HG02852 (cell line): Measurements from ENCODE around the gene SLC6A17.

Experiments
- ATAC-seq: cut with Tn5 transposase; IDR thresholded peaks from one replicate; pipeline ENCODE4 v1.9.1; 2021; ENCODE audit warnings: mild to moderate bottlenecking, moderate library complexity; ENCODE audit not compliant: unreplicated experiment

The SLC6A17 gene

GRCh38 chr1:110201157-110201825 is 51.0 kb downstream of the SLC6A17 start:
- no peak for ATAC-seq

- no peak for ATAC-seq
Observed at GRCh38 chr1:110203021-110203661, 52.8 kb downstream of the SLC6A17 start.

DNA sequence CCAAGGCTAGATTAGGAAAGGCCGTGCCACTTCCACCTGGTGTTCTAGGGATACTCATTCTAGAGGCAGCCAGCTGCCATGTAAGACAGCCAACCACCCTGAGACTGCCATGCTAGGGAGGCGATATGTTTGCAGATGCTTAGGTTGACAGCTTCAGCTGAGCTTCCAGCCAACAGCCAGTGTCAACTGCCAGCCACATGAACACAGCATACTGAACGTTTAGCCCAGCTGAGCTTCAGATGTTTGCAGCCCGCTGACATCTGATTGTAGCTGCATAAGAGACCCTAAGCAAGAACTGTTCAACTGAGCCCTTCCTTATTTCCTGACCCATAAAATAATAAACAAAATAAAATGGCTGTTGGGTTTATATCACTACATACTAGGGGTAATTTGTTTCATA is 54.9 kb downstream of the SLC6A17 start:
- ATAC-seq: no peak

- ATAC-seq: no peak
Observed at GRCh38 chr1:110205591-110206155, 55.4 kb downstream of the SLC6A17 start.

- no peak for ATAC-seq
Observed at GRCh38 chr1:110206261-110206920, 56.1 kb downstream of the SLC6A17 start.

- no peak for ATAC-seq
Observed at GRCh38 chr1:110207831-110208230, 57.5 kb downstream of the SLC6A17 start.

DNA sequence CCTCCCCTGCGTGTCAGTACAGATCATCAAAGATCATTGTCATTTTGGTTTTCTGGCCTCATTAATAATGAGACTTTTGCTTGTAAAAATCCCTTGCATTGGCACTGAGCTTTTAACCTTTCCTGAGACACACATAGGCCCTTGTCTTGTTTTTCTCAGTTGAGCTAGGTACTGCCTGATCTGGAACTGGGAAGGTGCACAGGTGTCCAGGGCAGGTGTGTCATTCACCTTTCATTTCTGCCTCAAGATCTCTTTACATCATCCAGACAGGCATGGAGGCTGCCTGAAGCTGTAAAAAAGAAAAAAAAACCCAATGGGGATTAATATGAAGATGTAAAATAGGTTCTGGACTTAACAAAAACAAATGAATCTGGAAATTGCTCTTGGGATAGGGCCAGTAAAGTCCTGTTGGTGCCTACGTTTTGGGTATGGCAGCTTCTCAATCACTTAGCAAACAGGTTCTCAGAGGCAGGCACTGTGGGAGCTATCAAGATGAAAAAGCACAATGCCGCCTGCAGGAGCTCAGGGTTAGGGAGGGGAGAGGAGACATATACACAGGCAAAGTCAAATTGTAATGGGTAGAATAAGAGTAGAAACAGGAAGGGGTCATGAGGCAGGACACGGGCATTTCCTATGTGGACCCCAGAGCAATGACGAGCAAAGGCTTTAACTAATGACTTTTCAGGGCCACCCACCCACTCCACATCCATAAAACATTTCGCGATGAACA is 58.8 kb downstream of the SLC6A17 start:
- ATAC-seq: no peak

GRCh38 chr1:110209715-110210603 is 59.7 kb downstream of the SLC6A17 start, which contains the start of gene KCNC4:
TSS of gene KCNC4 (plus strand) at chr1:110210314. CDS start at chr1:110211500, 1,186 bp downstream.
- peak; percentile 82 for ATAC-seq

DNA sequence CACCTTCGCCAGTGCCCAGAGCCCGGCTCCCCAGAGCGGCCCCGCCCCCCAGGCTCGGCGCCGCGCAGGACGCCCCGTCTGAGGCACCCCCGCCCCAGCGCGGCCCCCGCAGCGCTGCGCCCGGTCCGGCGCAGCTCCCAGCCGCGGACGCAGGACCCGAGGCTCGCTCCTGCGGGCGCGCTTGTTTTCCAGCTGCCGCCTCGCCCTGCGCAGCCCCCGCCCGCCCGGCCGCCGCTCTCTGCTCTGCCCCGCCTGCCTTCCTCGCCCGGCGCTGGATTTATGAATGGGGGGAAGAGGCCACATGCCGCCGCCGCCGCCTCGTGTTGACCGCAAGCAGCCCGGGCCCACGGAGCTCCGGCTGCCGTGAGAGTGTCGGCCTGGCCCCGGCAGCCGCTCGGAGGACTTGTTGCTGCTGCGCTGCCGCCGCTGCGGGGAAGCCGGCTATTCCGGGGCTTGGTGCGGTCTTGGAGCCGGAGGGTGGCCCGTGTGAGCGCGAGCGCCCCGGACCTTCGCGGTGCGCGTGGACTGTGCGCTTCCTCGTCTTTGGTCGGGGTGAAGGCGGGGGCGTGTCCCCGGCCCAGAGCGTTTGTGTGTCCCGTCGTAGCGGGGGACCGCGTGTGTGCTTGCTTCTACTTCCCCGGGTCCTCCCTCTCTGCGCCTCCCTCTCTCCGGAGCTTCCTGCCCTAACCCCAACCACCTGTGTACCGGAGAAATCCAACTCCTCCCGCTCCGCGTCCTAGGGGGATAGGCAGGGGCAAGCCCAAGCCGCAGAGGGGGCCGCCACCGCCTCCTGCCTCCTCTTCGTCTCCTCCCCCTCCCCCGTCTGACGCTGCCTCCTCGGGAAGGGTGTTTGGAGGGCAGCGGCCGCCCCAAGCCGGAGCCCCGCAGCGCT is 60.6 kb downstream of the SLC6A17 start:
- peak; percentile 28 for ATAC-seq

DNA sequence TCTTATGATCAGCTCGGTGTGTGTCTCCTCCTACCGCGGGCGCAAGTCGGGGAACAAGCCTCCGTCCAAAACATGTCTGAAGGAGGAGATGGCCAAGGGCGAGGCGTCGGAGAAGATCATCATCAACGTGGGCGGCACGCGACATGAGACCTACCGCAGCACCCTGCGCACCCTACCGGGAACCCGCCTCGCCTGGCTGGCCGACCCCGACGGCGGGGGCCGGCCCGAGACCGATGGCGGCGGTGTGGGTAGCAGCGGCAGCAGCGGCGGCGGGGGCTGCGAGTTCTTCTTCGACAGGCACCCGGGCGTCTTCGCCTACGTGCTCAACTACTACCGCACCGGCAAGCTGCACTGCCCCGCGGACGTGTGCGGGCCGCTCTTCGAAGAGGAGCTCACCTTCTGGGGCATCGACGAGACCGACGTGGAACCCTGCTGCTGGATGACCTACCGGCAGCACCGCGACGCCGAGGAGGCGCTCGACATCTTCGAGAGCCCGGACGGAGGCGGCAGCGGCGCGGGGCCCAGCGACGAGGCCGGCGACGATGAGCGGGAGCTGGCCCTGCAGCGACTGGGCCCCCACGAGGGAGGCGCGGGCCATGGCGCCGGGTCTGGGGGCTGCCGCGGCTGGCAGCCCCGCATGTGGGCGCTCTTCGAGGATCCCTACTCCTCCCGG is 61.3 kb downstream of the SLC6A17 start:
- no peak for ATAC-seq

GRCh38 chr1:110212169-110213142 is 62.2 kb downstream of the SLC6A17 start:
- ATAC-seq: no peak

DNA sequence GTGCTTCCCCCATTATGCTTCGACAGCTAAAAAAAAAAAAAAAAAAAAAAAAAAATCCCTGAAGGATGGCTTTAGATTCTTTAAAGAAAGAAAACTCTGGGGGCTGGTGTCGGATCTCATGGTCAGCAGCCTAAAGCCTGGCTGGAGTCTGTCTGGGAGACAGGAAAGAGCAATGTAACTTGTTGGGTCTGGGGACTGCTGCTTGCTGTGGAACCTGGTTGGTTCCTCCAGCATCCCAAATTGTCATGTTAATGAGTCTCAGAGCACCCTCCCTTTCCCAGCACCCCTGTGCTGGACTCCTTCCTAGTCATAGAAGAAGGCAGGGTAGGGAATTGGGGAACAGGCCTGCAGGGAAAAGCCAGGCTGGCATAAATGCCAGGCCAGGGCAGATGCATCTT is 62.8 kb downstream of the SLC6A17 start:
- no peak for ATAC-seq

GRCh38 chr1:110214454-110215404 is 64.4 kb downstream of the SLC6A17 start:
- no peak for ATAC-seq

DNA sequence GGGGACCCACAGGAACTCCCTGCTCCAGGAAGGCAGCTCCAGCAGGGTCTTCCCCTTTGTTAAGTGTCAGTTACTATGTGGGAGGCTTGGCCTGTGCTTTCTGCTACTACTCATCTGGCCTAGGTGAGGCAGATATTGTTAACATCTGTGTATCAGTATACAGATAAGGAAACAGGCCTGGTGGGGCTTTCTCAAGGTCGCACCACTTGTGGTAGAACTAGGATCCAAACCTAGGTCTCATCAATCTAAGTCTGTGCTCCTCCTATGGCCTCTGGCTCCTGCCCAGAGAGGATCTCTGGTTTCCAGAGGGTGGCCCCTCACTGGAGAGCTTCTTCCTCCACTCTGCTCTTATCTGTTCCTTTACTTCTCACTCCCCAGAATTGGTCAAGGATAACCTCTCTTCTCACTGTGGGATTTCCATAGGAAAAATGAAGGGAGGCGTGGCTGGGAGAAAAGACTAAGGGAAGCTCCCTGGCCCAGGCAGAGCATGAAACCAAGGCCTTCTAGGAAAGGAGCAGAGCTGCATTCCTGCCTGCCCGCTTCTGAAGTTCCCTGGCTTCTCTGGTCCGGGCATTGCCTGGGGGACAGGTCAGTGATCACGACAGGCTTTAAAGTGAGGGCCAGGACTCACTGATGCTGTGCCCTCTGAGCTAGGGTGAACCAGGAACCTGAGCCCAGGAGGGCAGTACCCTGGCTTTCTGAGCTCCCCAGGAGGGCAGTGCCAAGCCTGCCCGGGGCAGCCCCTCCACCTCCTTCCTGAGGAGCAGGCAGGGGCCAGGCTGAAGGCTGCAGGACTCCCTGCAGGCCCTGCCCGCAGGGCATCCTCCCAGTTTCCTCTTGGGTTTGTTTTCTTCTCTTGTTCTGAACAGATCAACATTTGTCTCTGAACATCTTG is 65.6 kb downstream of the SLC6A17 start:
- ATAC-seq: no peak

GRCh38 chr1:110216844-110217444 is 66.7 kb downstream of the SLC6A17 start:
- no peak for ATAC-seq
